ENCODE measurements around the gene CNN3.

Gene CNN3

DNA sequence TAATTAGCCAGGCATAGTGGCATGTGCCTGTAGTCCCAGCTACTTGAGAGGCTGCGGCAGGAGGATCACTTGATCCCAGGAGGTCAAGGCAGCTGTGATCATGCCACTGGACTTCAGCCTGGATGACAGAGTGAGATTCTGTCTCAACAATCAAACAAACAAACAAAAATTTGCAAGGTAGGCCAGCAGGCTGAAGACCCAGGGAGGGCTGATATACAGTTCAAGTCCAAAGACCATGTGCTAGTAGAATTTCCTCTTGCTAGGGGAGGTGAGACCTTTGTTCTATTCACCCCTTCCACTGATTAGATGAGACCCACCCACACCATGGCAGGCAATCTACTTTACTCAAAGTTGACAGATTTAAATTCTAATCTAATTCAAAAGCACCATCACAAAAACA, 31.2 kb upstream of the CNN3 start:
- no peaks in the 10 kb centered on the region for H3K79me1 ChIP-seq (ENCODE audit: low read length)
- no peak overlapping the region for H3K4me2 ChIP-seq (ENCODE audit: low read length)
- no peak overlapping the region for H3K27ac ChIP-seq (ENCODE audit: low read depth, low read length)
- no peak overlapping the region for H2BK120ac ChIP-seq (ENCODE audit: low read depth, low read length)
- no peak overlapping the region for H2BK5ac ChIP-seq (ENCODE audit: low read length)
- no peak overlapping the region for H3K4ac ChIP-seq (ENCODE audit: low read depth, low read length)
- H4K8ac ChIP-seq (ENCODE audit: low read depth, low read length): no peak overlapping the region
- no peak overlapping the region for H3K56ac ChIP-seq (ENCODE audit: low read length)
- no peaks in the 10 kb centered on the region for H3K36me3 ChIP-seq (ENCODE audit: control insufficient read depth, insufficient read depth, low read length)
- H3K4me1 ChIP-seq (ENCODE audit: control insufficient read depth, low read depth, low read length): no peaks in the 10 kb centered on the region
- no peak overlapping the region for H2AK5ac ChIP-seq (ENCODE audit: low read length)
- DNase-seq: no peak
- no peak overlapping the region for H4K5ac ChIP-seq (ENCODE audit: low read length)
- WGBS (ENCODE audit: extremely low coverage, insufficient coverage, low lambda C conversion rate): no CpG with 5 or more reads among the region's 1 CpG
- no peak overlapping the region for H3K4me3 ChIP-seq (ENCODE audit: low read length)
- H3K79me2 ChIP-seq (ENCODE audit: control insufficient read depth, insufficient read depth, low read length): no peaks in the 10 kb centered on the region
- H3K18ac ChIP-seq (ENCODE audit: low read length): no peak overlapping the region
- H3K23ac ChIP-seq (ENCODE audit: low read length): no peak overlapping the region
- no peaks in the 10 kb centered on the region for H3K27me3 ChIP-seq (ENCODE audit: insufficient read depth, low read length, poor library complexity)
- no peak overlapping the region for H3K9ac ChIP-seq (ENCODE audit: low read length)
- no peak overlapping the region for H2BK15ac ChIP-seq (replicated peaks; ENCODE audit: low read depth)

DNA sequence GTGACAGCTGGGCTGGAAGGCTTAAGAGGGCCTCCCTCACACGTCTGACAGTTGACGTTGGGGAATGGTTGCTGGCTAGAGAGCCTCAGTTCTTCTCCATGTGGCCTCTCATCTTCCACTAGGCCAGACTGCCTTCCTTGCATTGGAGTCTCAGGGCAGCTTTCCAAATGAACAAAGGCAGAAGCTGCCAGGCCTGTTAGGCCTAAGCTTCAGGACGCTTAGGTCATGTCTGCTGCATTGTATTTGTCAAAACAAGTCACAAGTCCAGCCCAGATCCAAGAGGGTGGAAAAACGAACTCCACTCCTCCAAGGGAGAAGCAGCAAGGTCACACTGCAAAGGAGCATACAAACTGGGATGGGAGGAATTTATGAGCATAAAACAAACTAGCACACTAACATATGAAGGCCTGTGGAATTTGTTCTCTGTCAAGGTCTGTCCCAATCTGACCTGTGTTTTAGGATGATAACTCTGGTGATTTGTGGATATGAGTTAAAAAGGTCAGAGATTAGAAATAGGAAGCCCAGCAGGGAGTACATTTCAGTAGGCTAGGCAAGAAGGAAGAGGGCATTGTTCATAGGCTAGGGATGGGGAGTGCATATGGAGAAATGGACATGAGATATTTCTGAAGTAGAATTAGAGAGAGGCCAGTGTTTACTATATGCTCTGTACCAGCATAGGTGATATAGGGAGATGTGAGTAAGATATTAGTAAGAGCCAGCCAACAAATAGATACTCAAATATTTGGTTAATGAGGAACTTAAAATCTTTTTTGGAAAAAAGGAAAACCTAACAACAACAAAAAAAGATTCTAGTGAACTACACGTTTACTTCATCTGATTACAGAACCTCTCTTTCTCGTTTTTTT, 29.1 kb upstream of the CNN3 start:
- H3K27ac ChIP-seq (ENCODE audit: low read depth, low read length): no peak overlapping the region
- no CpG with 5 or more reads among the region's 6 CpGs for WGBS (ENCODE audit: extremely low coverage, insufficient coverage, low lambda C conversion rate)

DNA sequence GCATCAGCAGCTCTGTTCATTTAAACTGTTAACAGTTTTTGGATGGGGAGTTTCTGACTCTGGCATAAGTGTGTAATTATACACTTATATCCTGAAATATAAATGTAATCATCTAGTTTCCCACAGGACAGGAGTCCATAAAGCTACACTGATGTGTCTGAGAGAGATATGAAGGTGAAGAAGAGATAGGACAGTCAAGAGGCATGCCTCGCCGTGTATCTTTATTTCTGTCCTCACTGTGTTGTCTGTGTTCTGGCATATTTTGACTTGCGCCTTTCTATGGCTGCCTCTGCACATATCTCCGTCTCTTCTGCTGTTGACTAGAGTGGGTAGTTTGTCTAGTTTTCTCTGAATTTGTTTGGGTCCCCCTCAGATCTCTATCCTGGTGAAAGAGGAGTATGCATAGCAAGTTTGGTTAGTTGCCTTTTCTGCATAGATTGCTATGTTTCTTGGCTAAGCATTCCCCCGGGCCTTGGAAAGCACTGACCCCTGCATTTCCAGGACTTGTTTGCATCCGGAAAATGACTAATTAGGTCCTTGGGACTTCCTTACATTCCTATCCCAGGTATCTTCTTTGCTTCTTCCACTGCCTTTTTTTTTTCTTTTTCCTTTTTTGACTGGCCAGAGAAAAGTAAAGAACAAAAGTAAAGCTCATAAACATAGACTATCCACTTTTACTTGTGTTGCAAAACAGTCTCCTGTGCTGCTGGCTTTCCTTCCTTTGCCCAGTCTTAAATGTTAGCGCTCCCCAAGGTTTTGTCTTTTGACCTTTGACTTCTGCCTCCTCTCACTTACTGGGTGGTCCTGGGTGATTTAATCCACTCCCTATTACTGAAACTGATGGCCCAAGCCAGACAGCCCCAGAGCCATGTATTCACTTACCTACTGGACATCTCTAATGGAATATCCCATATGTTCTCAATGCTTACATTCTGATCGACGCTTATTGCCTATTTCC, 27.6 kb upstream of the CNN3 start:
- Histone ChIP-seq H3K27me3 (ENCODE audit: insufficient read depth, low read length, poor library complexity) (no peaks in the 10 kb centered on the region), H3K4me3 (ENCODE audit: low read length) (no peak overlapping the region), H3K23ac (ENCODE audit: low read length) (no peak overlapping the region), H3K4me1 (ENCODE audit: control insufficient read depth, low read depth, low read length) (no peaks in the 10 kb centered on the region), H4K5ac (ENCODE audit: low read length) (no peak overlapping the region), H2BK5ac (ENCODE audit: low read length) (no peak overlapping the region), H3K27ac (ENCODE audit: low read depth, low read length) (no peak overlapping the region), H3K79me1 (ENCODE audit: low read length) (no peaks in the 10 kb centered on the region), H3K36me3 (ENCODE audit: control insufficient read depth, insufficient read depth, low read length) (no peaks in the 10 kb centered on the region), H3K4me2 (ENCODE audit: low read length) (no peak overlapping the region), H2BK120ac (ENCODE audit: low read depth, low read length) (no peak overlapping the region), H3K4ac (ENCODE audit: low read depth, low read length) (no peak overlapping the region), H3K18ac (ENCODE audit: low read length) (no peak overlapping the region), H4K8ac (ENCODE audit: low read depth, low read length) (no peak overlapping the region), H2AK5ac (ENCODE audit: low read length) (no peak overlapping the region), H3K79me2 (ENCODE audit: control insufficient read depth, insufficient read depth, low read length) (no peaks in the 10 kb centered on the region), H3K9ac (ENCODE audit: low read length) (no peak overlapping the region), H3K56ac (ENCODE audit: low read length) (no peak overlapping the region), H2BK15ac (replicated peaks; ENCODE audit: low read depth) (no peak overlapping the region)
- no CpG with 5 or more reads among the region's 9 CpGs for WGBS (ENCODE audit: extremely low coverage, insufficient coverage, low lambda C conversion rate)
- DNase-seq: no peak

More for the DNA sequence above, 29.1 kb upstream of the CNN3 start:
- no peaks in the 10 kb centered on the region for H3K79me2 ChIP-seq (ENCODE audit: control insufficient read depth, insufficient read depth, low read length)
- H2AK5ac ChIP-seq (ENCODE audit: low read length): no peak overlapping the region
- H2BK120ac ChIP-seq (ENCODE audit: low read depth, low read length): no peak overlapping the region
- H3K4me2 ChIP-seq (ENCODE audit: low read length): no peak overlapping the region
- no peak overlapping the region for H3K9ac ChIP-seq (ENCODE audit: low read length)
- H4K5ac ChIP-seq (ENCODE audit: low read length): no peak overlapping the region
- no peaks in the 10 kb centered on the region for H3K27me3 ChIP-seq (ENCODE audit: insufficient read depth, low read length, poor library complexity)
- H2BK15ac ChIP-seq (replicated peaks; ENCODE audit: low read depth): no peak overlapping the region
- H3K4ac ChIP-seq (ENCODE audit: low read depth, low read length): no peak overlapping the region
- no peak overlapping the region for H3K23ac ChIP-seq (ENCODE audit: low read length)
- H3K79me1 ChIP-seq (ENCODE audit: low read length): no peaks in the 10 kb centered on the region
- no peak overlapping the region for H3K4me3 ChIP-seq (ENCODE audit: low read length)
- no peak overlapping the region for H2BK5ac ChIP-seq (ENCODE audit: low read length)
- no peak for DNase-seq
- H3K36me3 ChIP-seq (ENCODE audit: control insufficient read depth, insufficient read depth, low read length): no peaks in the 10 kb centered on the region
- peak overlapping the region; percentile 50 for H3K56ac ChIP-seq (ENCODE audit: low read length)
- no peak overlapping the region for H4K8ac ChIP-seq (ENCODE audit: low read depth, low read length)
- no peak overlapping the region for H3K18ac ChIP-seq (ENCODE audit: low read length)
- no peaks in the 10 kb centered on the region for H3K4me1 ChIP-seq (ENCODE audit: control insufficient read depth, low read depth, low read length)

DNA sequence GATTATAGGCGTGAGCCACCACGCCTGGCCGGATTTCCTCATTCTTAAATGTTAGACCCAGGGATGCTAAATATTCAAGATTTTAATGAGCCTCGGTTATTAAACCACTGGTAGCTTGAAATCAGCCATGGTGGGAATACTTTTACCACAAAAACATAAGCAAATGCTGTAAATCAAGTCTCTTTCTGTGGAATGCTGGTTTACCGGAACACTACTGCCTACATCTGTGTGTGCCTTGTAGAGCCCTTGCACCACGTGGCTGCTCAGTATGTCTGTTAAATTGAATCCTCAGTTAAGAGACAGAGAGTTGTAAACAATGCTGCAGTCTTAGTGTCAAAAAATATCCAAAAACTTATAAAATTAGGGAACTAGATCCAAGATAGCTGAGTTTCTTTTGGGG, 26.8 kb upstream of the CNN3 start:
- H2BK5ac ChIP-seq (ENCODE audit: low read length): no peak overlapping the region
- H3K9ac ChIP-seq (ENCODE audit: low read length): no peak overlapping the region
- no peak for DNase-seq
- H3K79me1 ChIP-seq (ENCODE audit: low read length): no peaks in the 10 kb centered on the region
- no peak overlapping the region for H3K23ac ChIP-seq (ENCODE audit: low read length)
- H3K36me3 ChIP-seq (ENCODE audit: control insufficient read depth, insufficient read depth, low read length): no peaks in the 10 kb centered on the region
- no peak overlapping the region for H3K4me2 ChIP-seq (ENCODE audit: low read length)
- H4K8ac ChIP-seq (ENCODE audit: low read depth, low read length): no peak overlapping the region
- H3K27me3 ChIP-seq (ENCODE audit: insufficient read depth, low read length, poor library complexity): no peaks in the 10 kb centered on the region
- no peak overlapping the region for H3K4ac ChIP-seq (ENCODE audit: low read depth, low read length)
- H2AK5ac ChIP-seq (ENCODE audit: low read length): no peak overlapping the region
- no peak overlapping the region for H2BK120ac ChIP-seq (ENCODE audit: low read depth, low read length)
- no peak overlapping the region for H3K27ac ChIP-seq (ENCODE audit: low read depth, low read length)
- no peak overlapping the region for H3K56ac ChIP-seq (ENCODE audit: low read length)
- no peak overlapping the region for H3K4me3 ChIP-seq (ENCODE audit: low read length)
- no CpG with 5 or more reads among the region's 6 CpGs for WGBS (ENCODE audit: extremely low coverage, insufficient coverage, low lambda C conversion rate)
- no peaks in the 10 kb centered on the region for H3K4me1 ChIP-seq (ENCODE audit: control insufficient read depth, low read depth, low read length)
- no peaks in the 10 kb centered on the region for H3K79me2 ChIP-seq (ENCODE audit: control insufficient read depth, insufficient read depth, low read length)
- H2BK15ac ChIP-seq (replicated peaks; ENCODE audit: low read depth): no peak overlapping the region
- no peak overlapping the region for H3K18ac ChIP-seq (ENCODE audit: low read length)
- H4K5ac ChIP-seq (ENCODE audit: low read length): no peak overlapping the region

DNA sequence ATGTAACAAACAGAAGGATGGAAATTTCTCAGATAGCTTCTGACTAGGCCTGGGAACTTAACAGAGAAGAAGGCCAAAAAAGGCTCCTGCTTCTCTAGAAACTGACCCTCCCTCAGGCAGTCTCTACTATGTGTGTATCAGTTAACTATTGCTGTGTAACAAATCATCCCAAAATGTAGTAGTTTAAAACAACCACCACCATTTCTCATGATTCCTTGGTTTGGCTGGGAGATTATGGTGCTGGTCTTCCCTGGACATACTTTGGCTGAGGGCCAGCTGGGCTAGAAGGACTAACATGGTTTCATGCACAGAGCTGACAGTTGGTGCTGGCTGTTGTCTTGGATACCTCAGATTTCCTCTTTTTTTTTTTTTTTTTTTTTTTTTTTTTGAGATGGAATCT, 26.2 kb upstream of the CNN3 start:
- no peak overlapping the region for H3K4me2 ChIP-seq (ENCODE audit: low read length)
- H4K8ac ChIP-seq (ENCODE audit: low read depth, low read length): no peak overlapping the region
- H3K56ac ChIP-seq (ENCODE audit: low read length): no peak overlapping the region
- H3K4me1 ChIP-seq (ENCODE audit: control insufficient read depth, low read depth, low read length): no peaks in the 10 kb centered on the region
- no peaks in the 10 kb centered on the region for H3K36me3 ChIP-seq (ENCODE audit: control insufficient read depth, insufficient read depth, low read length)
- H3K4ac ChIP-seq (ENCODE audit: low read depth, low read length): no peak overlapping the region
- H2BK120ac ChIP-seq (ENCODE audit: low read depth, low read length): no peak overlapping the region
- H3K79me1 ChIP-seq (ENCODE audit: low read length): no peaks in the 10 kb centered on the region
- H3K9ac ChIP-seq (ENCODE audit: low read length): no peak overlapping the region
- DNase-seq: no peak
- no peak overlapping the region for H3K27ac ChIP-seq (ENCODE audit: low read depth, low read length)
- no peak overlapping the region for H3K23ac ChIP-seq (ENCODE audit: low read length)
- H3K79me2 ChIP-seq (ENCODE audit: control insufficient read depth, insufficient read depth, low read length): no peaks in the 10 kb centered on the region
- H3K18ac ChIP-seq (ENCODE audit: low read length): no peak overlapping the region
- no peak overlapping the region for H2BK15ac ChIP-seq (replicated peaks; ENCODE audit: low read depth)
- H3K4me3 ChIP-seq (ENCODE audit: low read length): no peak overlapping the region
- H2AK5ac ChIP-seq (ENCODE audit: low read length): no peak overlapping the region
- H2BK5ac ChIP-seq (ENCODE audit: low read length): no peak overlapping the region
- no peaks in the 10 kb centered on the region for H3K27me3 ChIP-seq (ENCODE audit: insufficient read depth, low read length, poor library complexity)
- no peak overlapping the region for H4K5ac ChIP-seq (ENCODE audit: low read length)
